HG03442 (cell line): Measurements from ENCODE around the gene OTOG.

Source experiments
- ATAC-seq: cut with Tn5 transposase; IDR thresholded peaks from one replicate; pipeline ENCODE4 v1.9.1; 2021; ENCODE audit warnings: mild to moderate bottlenecking, moderate library complexity; ENCODE audit not compliant: unreplicated experiment

OTOG gene

DNA sequence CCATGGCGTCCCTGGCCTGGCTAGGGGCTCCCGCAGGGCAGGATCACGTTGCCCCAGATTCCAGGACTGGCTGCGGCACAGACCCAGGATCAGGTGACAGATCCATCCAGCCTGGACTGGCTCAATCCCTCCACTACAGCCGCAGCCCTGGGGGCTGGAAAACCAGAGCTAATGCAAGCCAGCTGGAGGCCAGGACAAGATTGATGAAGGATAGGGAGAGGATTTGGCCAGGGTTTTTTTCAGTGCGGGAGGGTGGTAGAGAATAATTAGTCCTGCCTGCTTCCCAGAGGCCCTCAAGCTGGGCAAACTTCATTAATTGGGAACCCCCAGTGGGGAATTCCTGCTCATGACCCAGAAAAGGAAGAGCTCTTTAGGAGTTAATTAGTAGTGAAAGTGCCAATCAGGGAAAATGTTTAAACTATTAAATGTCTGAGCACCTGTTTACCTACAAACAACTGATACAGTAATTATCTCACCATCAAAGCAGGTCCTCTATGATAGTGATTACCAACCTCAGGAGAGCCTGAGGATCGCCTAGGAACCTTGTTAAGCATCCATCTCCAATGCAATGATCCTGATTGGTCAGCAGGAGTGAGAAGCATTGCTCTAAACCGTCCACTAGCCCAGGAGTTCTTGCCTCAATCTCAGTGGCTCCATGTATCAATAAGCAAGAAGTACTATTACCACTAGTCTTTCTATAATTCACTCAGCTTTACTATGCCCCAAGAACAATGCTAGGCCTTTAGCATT is 139.3 kb downstream of the OTOG start:
- ATAC-seq = no peak

DNA sequence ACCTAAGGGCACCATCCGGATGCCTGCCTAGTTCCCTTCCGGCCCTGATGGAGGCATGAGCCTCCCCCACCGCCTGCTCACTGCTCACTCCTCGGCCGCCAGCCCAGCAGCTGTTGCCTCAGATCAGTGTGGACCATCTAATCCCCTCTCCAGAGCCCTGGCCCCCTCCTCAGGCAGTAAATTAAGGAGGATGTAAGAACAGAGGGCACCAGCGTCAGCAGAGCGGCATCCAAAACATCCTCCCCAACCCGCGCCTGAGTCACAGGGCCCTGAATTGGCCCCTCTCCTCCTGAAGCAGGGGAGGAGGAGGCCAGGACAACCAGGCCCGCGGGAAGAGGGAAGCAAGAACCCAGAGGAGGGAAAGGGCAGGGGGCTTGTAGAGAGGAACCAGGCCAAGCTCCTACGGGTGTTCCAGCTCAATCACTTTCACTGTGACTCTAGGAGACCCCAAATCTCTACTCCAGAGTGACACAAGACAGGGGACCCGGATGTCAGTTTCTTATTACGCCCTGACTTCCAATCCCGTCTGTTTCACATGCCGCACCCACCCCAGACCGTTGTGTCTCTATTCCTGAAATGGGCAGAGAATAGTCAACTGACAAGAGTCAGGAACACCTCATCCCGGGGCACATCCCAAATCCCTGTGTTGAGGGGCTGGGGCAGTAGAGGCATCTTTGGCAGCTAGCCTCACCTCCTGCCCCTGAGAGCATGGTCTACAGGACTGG is 141.0 kb downstream of the OTOG start:
- no peak for ATAC-seq

DNA sequence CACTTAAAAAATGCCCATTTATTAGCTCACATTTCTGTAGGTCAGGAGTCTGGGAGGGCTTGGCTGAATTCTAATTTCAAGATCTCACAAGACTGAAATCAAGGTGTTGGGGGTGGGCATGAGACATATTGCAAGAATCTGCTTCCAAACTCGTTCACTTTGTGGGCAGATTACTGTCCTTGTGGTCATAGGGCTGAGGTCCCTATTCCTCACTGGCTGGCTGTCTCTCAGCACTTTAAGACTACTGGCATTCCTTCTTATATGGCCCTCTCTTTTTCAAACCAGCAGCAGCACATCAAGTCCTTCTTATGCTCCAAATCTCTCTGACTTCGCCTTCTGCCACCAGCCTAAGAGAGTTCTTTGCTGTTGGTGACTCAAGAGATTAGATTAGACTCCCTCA is 144.5 kb downstream of the OTOG start:
- ATAC-seq = no peak

DNA sequence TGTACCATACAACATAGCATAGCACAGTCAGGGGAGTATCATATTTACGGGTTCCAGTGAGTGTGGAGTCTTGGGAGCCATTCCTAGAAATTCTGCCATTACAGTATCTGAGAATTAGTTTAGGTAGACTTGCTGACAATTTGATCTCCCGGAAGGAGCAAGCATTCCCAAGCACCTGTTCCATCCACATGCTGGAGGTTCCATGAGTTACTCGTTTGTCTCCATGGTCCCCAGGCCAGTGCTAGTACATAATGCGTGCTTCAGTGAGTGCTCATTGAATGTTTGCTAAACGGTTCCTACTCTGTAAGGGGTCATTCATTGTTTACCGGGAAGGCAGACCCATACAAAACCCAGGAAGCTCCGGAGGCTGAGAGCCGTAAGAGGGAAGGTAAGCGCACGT is 144.9 kb downstream of the OTOG start:
- no peak for ATAC-seq

DNA sequence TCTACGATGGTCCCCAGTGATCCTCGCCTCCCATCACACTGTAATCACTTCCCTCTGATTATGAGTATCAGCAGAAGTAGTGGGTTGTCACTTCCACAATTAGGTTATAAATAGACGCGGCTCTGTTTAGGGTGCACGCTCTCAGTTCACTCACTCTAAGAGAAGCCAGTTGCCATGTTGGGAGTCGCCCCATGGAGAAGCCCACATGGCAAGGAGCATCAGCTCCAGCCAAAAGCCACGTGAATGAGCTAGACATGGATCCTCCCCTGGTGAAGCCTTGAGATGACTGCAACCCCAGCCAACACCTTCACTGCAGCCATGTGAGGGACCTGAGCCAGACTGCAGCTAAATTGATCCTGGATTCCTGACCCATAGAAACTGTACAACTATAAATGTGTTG is 145.9 kb downstream of the OTOG start:
- no peak for ATAC-seq

DNA sequence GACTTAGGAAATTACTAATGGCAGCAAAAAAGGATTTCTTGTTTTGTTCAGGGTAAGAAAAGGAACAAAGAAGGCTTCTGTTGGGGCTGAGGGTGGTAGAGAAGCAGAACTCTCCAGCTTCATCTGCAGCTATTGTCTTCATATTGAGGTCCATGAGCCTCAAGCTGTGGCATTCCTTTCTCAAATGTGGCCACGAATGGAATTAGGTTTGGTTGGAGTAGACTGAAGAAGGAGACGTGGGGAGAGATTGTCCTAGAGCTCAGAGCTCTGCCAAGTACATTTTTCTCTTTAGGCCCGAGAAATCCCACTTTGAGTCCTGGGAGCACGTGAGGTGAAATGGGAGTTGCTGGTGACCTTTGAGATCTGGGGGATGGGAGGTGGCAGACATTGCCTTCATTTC is 146.5 kb downstream of the OTOG start:
- ATAC-seq = no peak

DNA sequence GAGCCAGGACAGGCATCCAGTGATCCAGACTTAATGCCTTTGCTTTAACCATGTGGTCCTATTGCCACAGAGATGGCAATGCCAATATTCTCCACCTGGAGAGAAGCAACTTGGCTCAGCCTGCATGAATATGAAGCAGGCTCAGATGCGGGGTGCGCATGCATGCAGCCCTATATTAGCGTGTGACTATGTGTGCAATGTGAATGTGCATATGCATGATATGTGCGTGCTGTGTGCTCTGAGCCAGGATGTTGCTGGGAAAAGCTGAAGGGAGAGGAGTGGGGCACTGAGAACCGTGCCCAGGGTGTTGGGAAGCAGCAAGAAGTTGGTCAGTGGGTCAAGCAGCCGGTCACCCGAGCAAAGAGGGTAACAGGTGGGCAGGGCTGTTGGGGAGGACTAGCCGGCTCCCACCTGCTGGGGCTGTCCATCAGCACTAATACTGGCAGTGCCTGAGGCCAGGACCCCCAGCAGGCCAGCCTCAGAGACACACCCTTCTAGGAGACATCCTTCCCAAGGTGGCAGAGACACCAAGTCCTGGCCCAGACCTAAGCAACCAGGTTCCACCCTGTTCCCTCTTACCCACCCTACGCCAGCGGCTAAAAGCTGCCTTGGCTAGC is 147.5 kb downstream of the OTOG start:
- ATAC-seq = no peak

DNA sequence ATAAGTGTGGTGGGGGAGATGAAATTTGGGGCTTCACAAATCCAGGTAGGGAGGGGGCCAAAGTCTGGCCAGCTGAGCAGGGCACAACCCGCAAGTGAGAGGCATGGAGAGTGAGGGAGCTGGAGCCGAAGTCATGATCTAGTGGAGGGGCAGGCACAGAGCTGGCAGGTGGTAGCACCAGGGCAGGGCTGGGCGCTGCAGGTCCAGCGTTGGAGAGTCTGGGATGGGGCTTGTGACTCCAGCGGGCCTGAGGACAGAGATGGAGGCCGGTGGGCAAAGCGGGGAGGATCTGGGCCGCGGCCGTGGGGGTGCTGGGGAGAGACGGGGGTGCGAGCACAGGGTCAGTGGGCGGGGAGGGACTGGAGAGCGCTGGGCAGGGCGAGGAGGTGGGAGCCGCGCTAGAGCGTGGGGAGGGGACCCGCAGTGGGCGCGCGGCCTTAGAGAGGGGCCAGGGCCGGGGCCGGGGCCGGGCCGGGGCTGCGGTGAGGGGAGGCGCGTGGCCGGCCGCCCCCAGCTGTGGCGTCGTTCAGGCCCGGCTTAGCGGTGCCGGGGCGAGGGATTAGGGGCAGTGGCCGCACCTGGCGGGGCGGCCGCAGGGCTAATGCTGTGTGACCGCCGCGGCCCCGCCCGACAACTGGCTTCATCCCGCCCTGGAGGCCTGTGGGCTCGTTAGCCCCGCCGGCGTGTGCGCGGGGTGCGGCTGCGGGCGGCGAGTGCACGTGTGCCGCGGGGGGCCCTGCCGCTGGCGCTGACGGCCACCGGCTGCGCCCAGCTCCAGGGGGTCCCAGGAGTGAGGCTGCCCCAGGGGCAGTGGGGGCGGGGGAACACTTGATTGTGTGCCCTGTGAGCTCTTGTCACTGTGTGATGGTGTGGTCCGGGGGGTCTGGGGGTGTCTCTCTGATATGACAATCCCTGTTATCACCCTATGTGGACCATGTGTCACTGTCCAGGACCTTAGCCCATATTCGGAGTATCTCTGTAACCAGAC is 148.7 kb downstream of the OTOG start:
- ATAC-seq = no peak

DNA sequence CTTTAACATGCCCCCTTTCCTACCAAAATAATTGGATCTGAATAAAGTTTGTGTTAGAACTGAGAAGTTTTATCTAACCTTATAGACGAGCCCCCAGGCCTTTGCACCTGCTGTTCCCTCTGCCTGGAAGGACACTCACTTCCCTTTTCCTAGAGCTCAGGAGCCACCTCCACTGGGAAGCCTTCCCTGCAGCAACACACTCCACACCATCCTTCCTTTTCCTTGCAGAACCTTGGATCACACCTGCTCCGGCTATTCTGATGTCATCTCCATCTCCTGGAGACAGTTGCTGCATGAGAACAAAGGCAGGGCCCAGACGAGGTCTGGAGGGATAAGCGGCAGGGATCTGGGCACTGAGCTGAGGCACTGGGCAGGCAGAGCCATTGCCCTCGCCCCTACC is 149.7 kb downstream of the OTOG start:
- ATAC-seq = no peak
